Lung (tissue), 12 donors: Measurements from ENCODE around the gene LPCAT1. TPM values are rescaled to one million over a fixed set of nuclear protein-coding genes. Genes with fewer than 3 reads are reported as not detected.

Experiments used
- ATAC-seq: fragments of 200-7000 bp; cut with Tn5 transposase; one replicate; pipeline ENCODE4 v1.9.1; 2020; ENCODE audit warnings: moderate number of reproducible peaks; ENCODE audit not compliant: insufficient read depth, low FRiP score
- DNase-seq, 3 donors: peaks; one replicate each; pipeline ENCODE4 v3.0.0-alpha.2; 2013 to 2017
- H3K27ac ChIP-seq, 2 donors: one replicate each; pipeline ENCODE4 v1.5.1; 2013; ENCODE audit warnings: mild to moderate bottlenecking in 2 of 2, moderate library complexity in 2 of 2, control low read depth in 1 of 2, inconsistent platforms in 1 of 2, low read depth in 1 of 2, low read length in 1 of 2
- H3K27me3 ChIP-seq, 3 donors: one replicate each; pipeline ENCODE4 v1.5.1; 2013; ENCODE audit warnings: low read length in 2 of 3; ENCODE audit not compliant: control insufficient read depth in 3 of 3, insufficient read depth in 3 of 3
- H3K36me3 ChIP-seq, 4 donors: one replicate each; pipeline ENCODE4 v1.5.1; 2013; ENCODE audit warnings: low read length in 4 of 4, mild to moderate bottlenecking in 1 of 4, moderate library complexity in 1 of 4; ENCODE audit not compliant: control insufficient read depth in 4 of 4, insufficient read depth in 4 of 4
- H3K4me1 ChIP-seq, 5 donors: one replicate each; pipeline ENCODE4 v1.5.1; 2013; ENCODE audit warnings: low read length in 5 of 5, mild to moderate bottlenecking in 2 of 5, moderate library complexity in 1 of 5; ENCODE audit not compliant: control insufficient read depth in 5 of 5, insufficient read depth in 5 of 5
- H3K4me3 ChIP-seq: one replicate; pipeline ENCODE4 v1.5.1; 2013; ENCODE audit warnings: mild to moderate bottlenecking, control low read depth, moderate library complexity
- H3K9ac ChIP-seq, 2 donors: one replicate each; pipeline ENCODE4 v1.5.1; 2013; ENCODE audit warnings: low read length in 2 of 2, control low read depth in 1 of 2; ENCODE audit not compliant: insufficient read depth in 1 of 2
- H3K9me3 ChIP-seq, 4 donors: one replicate each; pipeline ENCODE4 v1.5.1; 2013; ENCODE audit warnings: low read length in 3 of 4, mild to moderate bottlenecking in 1 of 4, moderate library complexity in 1 of 4; ENCODE audit not compliant: control insufficient read depth in 4 of 4, insufficient read depth in 3 of 4
- WGBS, 2 donors: extraction: QIAGEN DNeasy Blood & Tissue Kit; methylation state at CpG; one replicate each; pipeline ENCODE4 v1.1.7; 2013; 5-methylcytosine and 5-hydroxymethylcytosine counted together
- polyA plus RNA-seq, 2 donors: library from polyadenylated mRNA; stranded (reverse); fragments of 200-250 nt; gene quantifications; one replicate each; pipeline ENCODE4 v1.2.1, GENCODE V29; 2013
- total RNA-seq, 2 donors: library from RNA; depleted of rRNA in 1 of 2; stranded (reverse); fragments of >200 nt in 1 of 2; gene quantifications; one replicate each; pipeline ENCODE4 v1.2.1, GENCODE V29; 2014 to 2021
- TF ChIP-seq, protein P1 (sequence below): IDR thresholded peaks from 2 replicates; pipeline ENCODE4 v1.5.1; 2012; ENCODE audit warnings: mild to moderate bottlenecking; ENCODE audit errors: control extremely low read depth, extremely low read depth
- donor health status: control.
- donor health status: control.
- donor health status: Bipolar disorder and iron deficiency.
- donor health status: healthy.
- donor health status: DM: yes; HTN: yes; CAD: no.

LPCAT1 gene
- total and polyA plus RNA-seq, 4 donors, result 198 to 669 (median 443) TPM

- ATAC-seq (no peak), DNase-seq (no peak)
- H3K36me3 ChIP-seq, result peaks cover 0 to 69% (median 30%) of the 10 kb centered on the region in 4 donors
These were observed 50.7 kb downstream of the LPCAT1 start for GRCh38 chr5:1472964-1473628.

GRCh38 chr5:1471997-1472963, 51.5 kb downstream of the LPCAT1 start:
- TF ChIP-seq, protein P1, sequence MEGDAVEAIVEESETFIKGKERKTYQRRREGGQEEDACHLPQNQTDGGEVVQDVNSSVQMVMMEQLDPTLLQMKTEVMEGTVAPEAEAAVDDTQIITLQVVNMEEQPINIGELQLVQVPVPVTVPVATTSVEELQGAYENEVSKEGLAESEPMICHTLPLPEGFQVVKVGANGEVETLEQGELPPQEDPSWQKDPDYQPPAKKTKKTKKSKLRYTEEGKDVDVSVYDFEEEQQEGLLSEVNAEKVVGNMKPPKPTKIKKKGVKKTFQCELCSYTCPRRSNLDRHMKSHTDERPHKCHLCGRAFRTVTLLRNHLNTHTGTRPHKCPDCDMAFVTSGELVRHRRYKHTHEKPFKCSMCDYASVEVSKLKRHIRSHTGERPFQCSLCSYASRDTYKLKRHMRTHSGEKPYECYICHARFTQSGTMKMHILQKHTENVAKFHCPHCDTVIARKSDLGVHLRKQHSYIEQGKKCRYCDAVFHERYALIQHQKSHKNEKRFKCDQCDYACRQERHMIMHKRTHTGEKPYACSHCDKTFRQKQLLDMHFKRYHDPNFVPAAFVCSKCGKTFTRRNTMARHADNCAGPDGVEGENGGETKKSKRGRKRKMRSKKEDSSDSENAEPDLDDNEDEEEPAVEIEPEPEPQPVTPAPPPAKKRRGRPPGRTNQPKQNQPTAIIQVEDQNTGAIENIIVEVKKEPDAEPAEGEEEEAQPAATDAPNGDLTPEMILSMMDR, result no peak

More at GRCh38 chr5:1472964-1473628, 50.7 kb downstream of the LPCAT1 start:
- Histone ChIP-seq H3K27me3 (no peaks in the 10 kb centered on the region), H3K9ac (no peak overlapping the region), H3K4me1 (peaks cover 0 to 3% (median 0%) of the 10 kb centered on the region in 5 donors), H3K4me3 (no peak overlapping the region), H3K9me3 (no peaks in the 10 kb centered on the region), H3K27ac (no peak overlapping the region)
- TF ChIP-seq, protein P1, result no peak
- WGBS, 2 donors, result 95 to 97% methylated on average over 23 of the region's 23 CpGs

GRCh38 chr5:1471240-1471853, 52.4 kb downstream of the LPCAT1 start:
- TF ChIP-seq, protein P1, result no peak
- WGBS, 2 donors, result 92 to 93% methylated on average over 8 of the region's 8 CpGs
- peaks cover 0 to 71% (median 25%) of the 10 kb centered on the region in 4 donors for H3K36me3 ChIP-seq
- DNase-seq (no peak), ATAC-seq (no peak)
- H3K27me3 ChIP-seq, result no peaks in the 10 kb centered on the region
- H3K4me3 ChIP-seq, result no peak overlapping the region
- H3K4me1 ChIP-seq, result no peaks in the 10 kb centered on the region
- no peak overlapping the region for H3K27ac ChIP-seq
- no peak overlapping the region for H3K9ac ChIP-seq
- peaks cover 0 to 4% (median 0%) of the 10 kb centered on the region in 4 donors for H3K9me3 ChIP-seq

More at GRCh38 chr5:1471997-1472963, 51.5 kb downstream of the LPCAT1 start:
- Histone ChIP-seq H3K9me3 (no peaks in the 10 kb centered on the region), H3K27ac (no peak overlapping the region), H3K9ac (no peak overlapping the region), H3K4me1 (peaks cover 0 to 3% (median 0%) of the 10 kb centered on the region in 5 donors), H3K36me3 (peaks cover 0 to 73% (median 29%) of the 10 kb centered on the region in 4 donors), H3K27me3 (no peaks in the 10 kb centered on the region), H3K4me3 (no peak overlapping the region)
- no peak for ATAC-seq
- DNase-seq, result no peak
- WGBS, 2 donors, result 94 to 95% methylated on average over 27 of the region's 27 CpGs
